Esophagus muscularis mucosa (tissue), 4 donors: ENCODE results near the gene LRRK1. TPM values are rescaled to one million over a fixed set of nuclear protein-coding genes. Genes with fewer than 3 reads are reported as not detected.

Experiments
- DNase-seq: peaks from one replicate; pipeline ENCODE4 v3.0.0-alpha.2; 2017; ENCODE audit errors: extremely low spot score
- H3K27ac ChIP-seq, 4 donors: fragments of 200-600 bp; sonication (generic); replicated peaks in 1 of 4; 1 replicate in 3 of 4; 2 replicates in 1 of 4; pipeline ENCODE4 v1.5.1; 2016 to 2019; ENCODE audit warnings: mild to moderate bottlenecking in 1 of 4
- H3K27me3 ChIP-seq, 4 donors: fragments of 200-600 bp; sonication (generic); one replicate each; pipeline versions ENCODE4 v1.5.1 to v1.6.0; 2016 to 2019
- H3K36me3 ChIP-seq, 4 donors: fragments of 200-600 bp; sonication (generic); one replicate each; pipeline ENCODE4 v1.5.1; 2016 to 2019
- H3K4me1 ChIP-seq, 4 donors: fragments of 200-600 bp; sonication (generic); one replicate each; pipeline ENCODE4 v1.5.1; 2016 to 2019
- H3K4me3 ChIP-seq, 4 donors: fragments of 200-600 bp; sonication (generic); 1 replicate in 2 of 4; 2 replicates in 2 of 4; pipeline ENCODE4 v1.5.1; 2016 to 2019; ENCODE audit warnings: mild to moderate bottlenecking in 4 of 4, moderate library complexity in 1 of 4
- H3K9me3 ChIP-seq, 4 donors: fragments of 200-600 bp; sonication (generic); 1 replicate in 3 of 4; 2 replicates in 1 of 4; pipeline ENCODE4 v1.5.1; 2016 to 2019
- EP300 ChIP-seq: sonication (generic); formaldehyde crosslinking; IDR thresholded peaks from one replicate; pipeline ENCODE4 v1.6.1; 2017; ENCODE audit warnings: antibody characterized with exemption
- POLR2A ChIP-seq: fragments of 450-650 bp; IDR thresholded peaks from one replicate; pipeline ENCODE4 v1.6.1; 2017; ENCODE audit warnings: antibody characterized with exemption, moderate library complexity, mild to moderate bottlenecking, low read depth
- POLR2AphosphoS5 ChIP-seq, 2 donors: sonication (generic); formaldehyde crosslinking; IDR thresholded peaks; one replicate each; pipeline ENCODE4 v1.6.1; 2017; ENCODE audit warnings: antibody characterized with exemption in 2 of 2
- WGBS: methylation state at CpG from one replicate; pipeline ENCODE4 v1.1.5; 2018; 5-methylcytosine and 5-hydroxymethylcytosine counted together
- intact Hi-C: fragments of 100-400 bp; cut with DNase I; formaldehyde crosslinking; loops from one replicate; pipeline ENCODE4 v1.15.1; 2023
- total RNA-seq, 4 donors: library from RNA; depleted of rRNA; stranded (reverse); fragments of >200 nt; gene quantifications; one replicate each; pipeline versions ENCODE4 v1.1.0 to v1.2.1, GENCODE V29; 2016
- TF ChIP-seq, protein P1 (sequence below), 3 experiments: fragments of 200-600 bp in 2 of 3; fragments of 450-650 bp in 1 of 3; sonication (generic) in 2 of 3; IDR thresholded peaks; one replicate each; pipeline ENCODE4 v1.5.1; 2017 to 2019; ENCODE audit warnings: antibody characterized with exemption in 3 of 3, mild to moderate bottlenecking in 2 of 3, moderate library complexity in 1 of 3

The LRRK1 gene
- total RNA-seq, 4 donors from 2014 or later = 11.3 to 18.0 (median 15.4) TPM

DNA sequence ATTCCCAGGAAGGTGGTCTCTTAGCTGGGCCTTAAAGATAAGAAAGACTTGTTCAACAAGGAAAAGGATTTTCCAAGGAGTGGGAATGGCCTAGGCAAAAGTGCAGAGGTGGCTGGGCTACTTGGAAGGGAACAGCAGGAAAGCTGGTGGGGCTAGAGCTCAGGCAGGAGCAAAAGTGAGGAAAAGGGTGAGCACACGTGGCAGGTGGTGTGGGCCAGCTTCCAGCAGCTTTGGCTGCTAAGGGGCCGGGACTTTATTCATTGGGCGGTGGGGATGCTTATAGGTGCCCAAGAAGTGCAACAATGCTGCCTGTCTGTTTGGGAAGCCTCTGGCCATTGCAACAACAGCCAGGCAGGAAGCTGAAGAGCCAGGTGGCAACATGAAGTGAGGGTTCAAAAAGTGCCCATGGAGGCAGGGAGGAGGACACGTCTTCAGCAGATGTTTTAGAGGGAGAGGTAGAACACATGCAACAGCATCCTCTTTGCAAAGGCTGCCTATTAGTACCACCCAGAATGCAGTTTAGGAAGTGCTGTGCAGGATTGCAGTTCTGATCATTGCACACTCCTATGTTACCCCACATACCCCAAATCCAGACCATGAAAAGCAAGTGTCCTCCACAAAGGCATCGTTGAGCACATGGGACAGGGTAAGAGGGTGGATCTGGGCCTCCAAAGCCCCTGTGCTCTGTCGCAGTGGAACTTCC, 25.7 kb upstream of the LRRK1 start:
- peaks cover 0 to 45% (median 0%) of the 10 kb centered on the region in 4 donors for H3K27me3 ChIP-seq
- H3K4me1 ChIP-seq = peaks cover 3 to 23% (median 15%) of the 10 kb centered on the region in 4 donors
- intact Hi-C loops = no loop called here
- no peak overlapping the region for H3K4me3 ChIP-seq
- peaks cover 0 to 11% (median 0%) of the 10 kb centered on the region in 4 donors for H3K36me3 ChIP-seq
- 77% methylated on average over 6 of the region's 6 CpGs for WGBS
- no peaks in the 10 kb centered on the region for H3K9me3 ChIP-seq
- no peak overlapping the region for H3K27ac ChIP-seq
- DNase-seq = no peak
- no peak for TF ChIP-seq POLR2A
- no peak for TF ChIP-seq EP300
- TF ChIP-seq POLR2AphosphoS5 (IDR thresholded peaks at IDR 0.05) = no peak
- TF ChIP-seq, protein P1, sequence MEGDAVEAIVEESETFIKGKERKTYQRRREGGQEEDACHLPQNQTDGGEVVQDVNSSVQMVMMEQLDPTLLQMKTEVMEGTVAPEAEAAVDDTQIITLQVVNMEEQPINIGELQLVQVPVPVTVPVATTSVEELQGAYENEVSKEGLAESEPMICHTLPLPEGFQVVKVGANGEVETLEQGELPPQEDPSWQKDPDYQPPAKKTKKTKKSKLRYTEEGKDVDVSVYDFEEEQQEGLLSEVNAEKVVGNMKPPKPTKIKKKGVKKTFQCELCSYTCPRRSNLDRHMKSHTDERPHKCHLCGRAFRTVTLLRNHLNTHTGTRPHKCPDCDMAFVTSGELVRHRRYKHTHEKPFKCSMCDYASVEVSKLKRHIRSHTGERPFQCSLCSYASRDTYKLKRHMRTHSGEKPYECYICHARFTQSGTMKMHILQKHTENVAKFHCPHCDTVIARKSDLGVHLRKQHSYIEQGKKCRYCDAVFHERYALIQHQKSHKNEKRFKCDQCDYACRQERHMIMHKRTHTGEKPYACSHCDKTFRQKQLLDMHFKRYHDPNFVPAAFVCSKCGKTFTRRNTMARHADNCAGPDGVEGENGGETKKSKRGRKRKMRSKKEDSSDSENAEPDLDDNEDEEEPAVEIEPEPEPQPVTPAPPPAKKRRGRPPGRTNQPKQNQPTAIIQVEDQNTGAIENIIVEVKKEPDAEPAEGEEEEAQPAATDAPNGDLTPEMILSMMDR (IDR thresholded peaks at IDR 0.05) = no peak

DNA sequence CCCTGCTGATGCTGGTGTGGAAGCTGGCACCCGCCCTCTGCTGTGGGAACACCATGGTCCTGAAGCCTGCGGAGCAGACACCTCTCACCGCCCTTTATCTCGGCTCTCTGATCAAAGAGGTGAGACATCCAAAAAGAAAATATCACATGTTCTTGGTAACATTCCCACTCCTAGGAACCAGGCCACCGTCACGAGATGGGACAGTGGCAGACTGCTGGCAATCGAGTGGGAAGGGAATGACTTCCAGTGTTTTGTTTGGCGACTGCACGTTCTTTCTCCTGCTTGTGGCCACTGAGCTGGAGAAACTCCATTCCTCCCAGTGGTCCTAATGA, 25.2 kb upstream of the LRRK1 start:
- no peak overlapping the region for H3K27ac ChIP-seq
- 74% methylated on average over 8 of the region's 9 CpGs for WGBS
- H3K4me3 ChIP-seq = no peak overlapping the region
- intact Hi-C loops = no loop called here
- TF ChIP-seq, protein P1 (IDR thresholded peaks at IDR 0.05) = no peak
- TF ChIP-seq POLR2AphosphoS5 (IDR thresholded peaks at IDR 0.05) (no peak), EP300 (no peak), POLR2A (no peak)
- no peaks in the 10 kb centered on the region for H3K9me3 ChIP-seq
- H3K27me3 ChIP-seq = peaks cover 0 to 45% (median 0%) of the 10 kb centered on the region in 4 donors
- peaks cover 2 to 20% (median 12%) of the 10 kb centered on the region in 4 donors for H3K4me1 ChIP-seq
- DNase-seq = no peak
- H3K36me3 ChIP-seq = peaks cover 0 to 11% (median 0%) of the 10 kb centered on the region in 4 donors

DNA sequence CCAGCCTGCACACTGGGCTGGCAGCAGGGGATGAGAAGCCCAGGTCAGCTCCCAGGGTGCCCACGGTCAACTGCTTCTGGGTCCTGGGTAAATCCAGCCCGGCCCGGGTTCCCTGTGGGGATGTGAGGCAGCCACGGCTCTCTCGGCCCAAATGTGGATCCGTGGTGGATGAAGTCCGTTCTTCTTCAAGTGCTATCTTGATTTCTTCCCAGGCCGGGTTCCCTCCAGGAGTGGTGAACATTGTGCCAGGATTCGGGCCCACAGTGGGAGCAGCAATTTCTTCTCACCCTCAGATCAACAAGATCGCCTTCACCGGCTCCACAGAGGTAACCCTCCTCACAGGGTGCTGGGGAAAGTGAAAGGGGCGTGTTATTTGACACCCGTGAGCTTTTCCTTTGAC, 23.4 kb upstream of the LRRK1 start:
- WGBS = 94% methylated on average over 13 of the region's 13 CpGs

DNA sequence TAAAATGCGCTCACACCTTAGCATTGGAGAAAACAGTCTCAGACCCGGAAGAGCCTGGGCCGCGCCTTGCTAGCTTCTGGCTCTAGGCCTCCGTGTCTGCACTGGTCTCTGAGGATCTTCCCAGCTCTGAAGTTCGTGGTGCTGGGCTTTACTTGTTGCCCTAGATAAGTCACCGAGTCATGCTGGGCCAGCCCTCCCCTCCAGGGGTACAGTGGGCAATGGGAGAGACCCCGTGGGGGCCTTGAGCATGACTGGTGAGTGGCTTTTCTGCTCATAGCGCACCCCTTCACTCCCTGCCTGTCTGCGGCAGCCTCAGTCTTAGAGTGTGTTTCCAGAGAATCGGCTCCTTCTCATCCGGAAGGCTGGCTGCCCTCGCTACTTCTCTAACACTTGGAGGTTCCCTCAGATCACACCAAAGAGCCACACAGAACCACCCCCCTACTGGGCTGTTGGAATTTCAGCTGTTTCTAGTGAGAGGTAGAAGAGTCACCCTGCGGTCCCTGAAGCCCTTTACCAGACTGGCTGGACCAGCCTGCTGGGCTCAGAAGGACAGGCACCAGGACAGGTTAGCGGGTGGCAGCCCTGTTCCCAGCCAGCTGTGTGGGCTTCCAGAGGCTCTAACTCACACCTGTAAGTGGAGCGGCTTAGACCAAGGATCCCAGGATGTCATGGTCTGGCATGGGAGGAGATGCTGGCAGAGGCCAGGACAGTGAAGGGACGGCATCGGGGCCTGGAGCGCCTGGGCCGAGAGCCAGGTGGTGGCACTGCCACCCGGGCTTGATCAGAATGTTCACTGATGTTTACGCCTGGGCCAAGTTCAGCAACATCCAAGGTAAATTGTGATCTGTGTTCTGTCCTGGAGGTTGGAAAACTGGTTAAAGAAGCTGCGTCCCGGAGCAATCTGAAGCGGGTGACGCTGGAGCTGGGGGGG, 21.7 kb upstream of the LRRK1 start:
- H3K36me3 ChIP-seq = peaks cover 0 to 18% (median 0%) of the 10 kb centered on the region in 4 donors
- no peak for DNase-seq
- peaks cover 15 to 33% (median 28%) of the 10 kb centered on the region in 4 donors for H3K4me1 ChIP-seq
- 95% methylated on average over 22 of the region's 26 CpGs for WGBS
- no peaks in the 10 kb centered on the region for H3K9me3 ChIP-seq
- no peak overlapping the region for H3K4me3 ChIP-seq
- peaks cover 0 to 20% (median 0%) of the 10 kb centered on the region in 4 donors for H3K27me3 ChIP-seq
- intact Hi-C loops = no loop called here
- peak overlapping the region in 1 of 4 donors; percentile 7 for H3K27ac ChIP-seq
- TF ChIP-seq POLR2AphosphoS5 (IDR thresholded peaks at IDR 0.05) (no peak), POLR2A (no peak), EP300 (no peak)
- TF ChIP-seq, protein P1 (IDR thresholded peaks at IDR 0.05) = no peak

More for the DNA sequence above, 23.4 kb upstream of the LRRK1 start:
- peaks cover 3 to 21% (median 11%) of the 10 kb centered on the region in 4 donors for H3K4me1 ChIP-seq
- peaks cover 0 to 18% (median 0%) of the 10 kb centered on the region in 4 donors for H3K36me3 ChIP-seq
- no peak for DNase-seq
- intact Hi-C loops = no loop called here
- peaks cover 0 to 35% (median 0%) of the 10 kb centered on the region in 4 donors for H3K27me3 ChIP-seq
- H3K9me3 ChIP-seq = no peaks in the 10 kb centered on the region
- no peak for TF ChIP-seq EP300
- TF ChIP-seq, protein P1 (IDR thresholded peaks at IDR 0.05) = no peak
- no peak overlapping the region for H3K4me3 ChIP-seq
- H3K27ac ChIP-seq = no peak overlapping the region
